Stimulated activated CD4-positive, alpha-beta T cell treated with anti-CD3 and anti-CD28 coated beads, Interleukin-4, amount 100 ng/mL, for 48 hours (primary cell): ENCODE measurements around the gene PAXX.

Experiments used
- DNase-seq, 2 donors: peaks; one replicate each; pipeline ENCODE4 v3.0.0-alpha.2; 2020; ENCODE audit warnings: low read depth in 2 of 2

PAXX gene

GRCh38 chr9:136991993-136992818 is at the start of gene PAXX:
Gene PAXX, plus strand, starts transcription at chr9:136992422. Its CDS starts 22 bp downstream, at chr9:136992444.
- peak; percentile 95 to 96 for DNase-seq

- no peak for DNase-seq
Measured at GRCh38 chr9:136942881-136943230, 49.4 kb upstream of the PAXX start.

- peak; percentile 34 to 37 for DNase-seq
Measured at GRCh38 chr9:136943291-136944211, 48.7 kb upstream of the PAXX start.

GRCh38 chr9:136944212-136944518 is 48.1 kb upstream of the PAXX start:
- DNase-seq = peak; percentile 13 to 16

GRCh38 chr9:136944519-136945332 is 47.5 kb upstream of the PAXX start, which contains the start of the genes C8G and FBXW5:
Gene C8G, plus strand, starts transcription at chr9:136945243. Its CDS starts 78 bp downstream, at chr9:136945321.
Gene FBXW5, minus strand, starts transcription at chr9:136944738. Its CDS starts 655 bp downstream, at chr9:136944083.
- DNase-seq = peak; percentile 92

GRCh38 chr9:136945333-136946227 is 46.6 kb upstream of the PAXX start:
- no peak for DNase-seq

GRCh38 chr9:136946228-136947027 is 45.8 kb upstream of the PAXX start:
- no peak for DNase-seq

GRCh38 chr9:136947028-136947891 is 45.0 kb upstream of the PAXX start:
- DNase-seq = no peak

- no peak for DNase-seq
Measured at GRCh38 chr9:136947955-136948510, 44.2 kb upstream of the PAXX start.

- DNase-seq = no peak
Measured at GRCh38 chr9:136949239-136949816, 42.9 kb upstream of the PAXX start.

GRCh38 chr9:136949817-136950655 is 42.2 kb upstream of the PAXX start:
- peak; percentile 96 for DNase-seq

GRCh38 chr9:136950656-136951276 is 41.5 kb upstream of the PAXX start:
- no peak for DNase-seq

- DNase-seq = no peak
Measured at GRCh38 chr9:136951541-136952320, 40.5 kb upstream of the PAXX start, which contains the start of gene LCN12. Gene LCN12, plus strand, starts transcription at chr9:136952273. Its CDS starts 55 bp downstream, at chr9:136952328.

GRCh38 chr9:136952321-136952850 is 39.8 kb upstream of the PAXX start:
- no peak for DNase-seq
